Measurements from ENCODE around the gene ANKUB1.
"Not testable (repeated sequence)": the region's sequence is repeated elsewhere in the genome, so short reads cannot be mapped to it uniquely, and the experiment has no call there.

The ANKUB1 gene

DNA sequence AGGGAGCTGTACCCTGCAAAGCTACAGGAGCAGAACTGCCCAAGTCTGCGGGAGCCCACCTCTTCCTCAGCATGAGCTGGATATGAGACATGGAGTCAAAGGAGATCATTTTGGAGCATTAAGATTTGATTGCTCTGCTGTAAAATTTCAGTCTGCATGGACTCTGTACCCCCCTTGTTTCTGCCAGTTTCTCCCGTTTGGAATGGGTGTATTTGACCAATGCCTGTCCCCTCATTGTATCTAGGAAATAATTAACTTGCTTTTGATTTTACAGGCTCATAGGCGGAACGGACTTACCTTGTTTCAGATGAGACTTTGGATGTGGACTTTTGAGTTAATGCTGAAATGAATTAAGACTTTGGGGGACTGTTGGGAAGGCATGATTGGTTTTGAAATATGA lies 39.0 kb upstream of the ANKUB1 start:
- H3K4me3 ChIP-seq (ENCODE audit: low read depth, low read length) = no peak overlapping the region
- DNase-seq = no peak
- H3K27me3 ChIP-seq (replicated peaks) = no peaks in the 10 kb centered on the region
- H3K36me3 ChIP-seq (replicated peaks) = no peaks in the 10 kb centered on the region
- no peak overlapping the region for H3K27ac ChIP-seq
- TF ChIP-seq, protein P1, sequence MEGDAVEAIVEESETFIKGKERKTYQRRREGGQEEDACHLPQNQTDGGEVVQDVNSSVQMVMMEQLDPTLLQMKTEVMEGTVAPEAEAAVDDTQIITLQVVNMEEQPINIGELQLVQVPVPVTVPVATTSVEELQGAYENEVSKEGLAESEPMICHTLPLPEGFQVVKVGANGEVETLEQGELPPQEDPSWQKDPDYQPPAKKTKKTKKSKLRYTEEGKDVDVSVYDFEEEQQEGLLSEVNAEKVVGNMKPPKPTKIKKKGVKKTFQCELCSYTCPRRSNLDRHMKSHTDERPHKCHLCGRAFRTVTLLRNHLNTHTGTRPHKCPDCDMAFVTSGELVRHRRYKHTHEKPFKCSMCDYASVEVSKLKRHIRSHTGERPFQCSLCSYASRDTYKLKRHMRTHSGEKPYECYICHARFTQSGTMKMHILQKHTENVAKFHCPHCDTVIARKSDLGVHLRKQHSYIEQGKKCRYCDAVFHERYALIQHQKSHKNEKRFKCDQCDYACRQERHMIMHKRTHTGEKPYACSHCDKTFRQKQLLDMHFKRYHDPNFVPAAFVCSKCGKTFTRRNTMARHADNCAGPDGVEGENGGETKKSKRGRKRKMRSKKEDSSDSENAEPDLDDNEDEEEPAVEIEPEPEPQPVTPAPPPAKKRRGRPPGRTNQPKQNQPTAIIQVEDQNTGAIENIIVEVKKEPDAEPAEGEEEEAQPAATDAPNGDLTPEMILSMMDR (IDR thresholded peaks at IDR 0.05; ENCODE audit: low read depth, low read length, missing control alignments) = no peak
- in situ Hi-C loops (cut with HindIII; ENCODE audit: low pct_ligation_motif_present, low sequenced_read_pairs) = no loop called here

DNA sequence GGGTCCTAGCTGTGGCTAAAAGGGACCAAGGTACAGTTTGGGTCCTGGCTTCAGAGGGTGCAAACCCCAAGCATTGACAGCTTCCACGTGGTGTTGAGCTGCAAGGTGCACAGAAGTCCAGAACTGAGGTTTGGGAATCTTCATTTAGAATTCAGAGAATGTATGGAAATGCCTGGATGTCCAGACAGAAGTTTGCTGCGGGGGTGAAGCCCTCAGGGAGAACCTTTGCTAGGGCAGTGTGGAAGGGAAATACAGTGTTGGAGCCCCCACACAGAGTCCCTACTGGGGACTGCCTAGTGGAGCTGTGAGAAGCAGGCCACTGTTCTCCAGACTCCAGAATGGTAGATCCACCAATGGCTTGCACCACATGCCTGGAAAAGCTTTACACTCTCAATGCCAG lies 38.5 kb upstream of the ANKUB1 start:
- DNase-seq = no peak
- H3K27ac ChIP-seq = no peak overlapping the region
- H3K4me3 ChIP-seq (ENCODE audit: low read depth, low read length) = no peak overlapping the region
- TF ChIP-seq, protein P1 (IDR thresholded peaks at IDR 0.05; ENCODE audit: low read depth, low read length, missing control alignments) = no peak
- no peaks in the 10 kb centered on the region for H3K36me3 ChIP-seq (replicated peaks)
- no peaks in the 10 kb centered on the region for H3K27me3 ChIP-seq (replicated peaks)
- in situ Hi-C loops (cut with HindIII; ENCODE audit: low pct_ligation_motif_present, low sequenced_read_pairs) = no loop called here

DNA sequence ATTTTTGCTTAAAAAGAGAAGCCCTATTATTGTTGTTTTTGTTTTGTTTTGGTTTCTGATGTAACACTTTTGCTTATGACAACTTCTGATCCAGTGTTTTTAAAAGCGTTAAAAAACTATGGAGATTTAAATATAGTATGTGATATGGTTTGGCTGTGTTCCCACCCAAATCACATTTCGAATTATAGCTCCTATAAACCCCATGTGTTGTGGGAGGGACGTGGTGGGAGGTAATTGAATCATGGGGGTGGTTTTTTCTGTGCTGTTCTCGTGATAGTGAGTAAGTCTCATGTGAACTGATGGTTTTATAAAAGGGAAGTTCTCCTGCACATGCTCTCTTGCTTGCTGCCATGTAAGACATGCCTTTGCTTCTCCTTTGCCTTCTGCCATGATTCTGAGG lies 37.3 kb upstream of the ANKUB1 start:
- H3K27me3 ChIP-seq (replicated peaks); in situ Hi-C loops (cut with HindIII; ENCODE audit: low pct_ligation_motif_present, low sequenced_read_pairs); DNase-seq; H3K36me3 ChIP-seq (replicated peaks); H3K27ac ChIP-seq; H3K4me3 ChIP-seq (ENCODE audit: low read depth, low read length): not testable (repeated sequence)

DNA sequence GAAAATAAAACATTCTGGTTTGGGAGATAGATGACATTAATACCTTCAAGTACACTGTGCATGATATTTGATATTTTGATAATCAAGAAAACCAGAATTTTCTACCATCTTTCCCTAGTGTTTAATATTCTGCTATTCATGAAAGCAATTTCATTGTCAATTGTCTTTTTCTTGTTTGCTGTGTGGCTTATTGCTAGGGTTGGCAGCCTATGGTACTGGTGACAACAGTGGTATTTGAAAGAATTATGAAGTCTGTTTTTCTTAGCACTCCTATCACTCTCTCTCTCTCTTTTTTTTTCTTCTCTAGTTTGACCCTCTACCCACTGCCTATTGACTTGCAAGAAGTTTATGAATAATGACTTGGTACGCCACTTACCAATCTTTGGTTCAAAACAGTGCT lies 36.0 kb upstream of the ANKUB1 start:
- DNase-seq = no peak
- no peaks in the 10 kb centered on the region for H3K36me3 ChIP-seq (replicated peaks)
- in situ Hi-C loops (cut with HindIII; ENCODE audit: low pct_ligation_motif_present, low sequenced_read_pairs) = no loop called here
- TF ChIP-seq, protein P1 (IDR thresholded peaks at IDR 0.05; ENCODE audit: low read depth, low read length, missing control alignments) = no peak
- no peak overlapping the region for H3K4me3 ChIP-seq (ENCODE audit: low read depth, low read length)
- H3K27ac ChIP-seq = no peak overlapping the region
- H3K27me3 ChIP-seq (replicated peaks) = no peaks in the 10 kb centered on the region

DNA sequence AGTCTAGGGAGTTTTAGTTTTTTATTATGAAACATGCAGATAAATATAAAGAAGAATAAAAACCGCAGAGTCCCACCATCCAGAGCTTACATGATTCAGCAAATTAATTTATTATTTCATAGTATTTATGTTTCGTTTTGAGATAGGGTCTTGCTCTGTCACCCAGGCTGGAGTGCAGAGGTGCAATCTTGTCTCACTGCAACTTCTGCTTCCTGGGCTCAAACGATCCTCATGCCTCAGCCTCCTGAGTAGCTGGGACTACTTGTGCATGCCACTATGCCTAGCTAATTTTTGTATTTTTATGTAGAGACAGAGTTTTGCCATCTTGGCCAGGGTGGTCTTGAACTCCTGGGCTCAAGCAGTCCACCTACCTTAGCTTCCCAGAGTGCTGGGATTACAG lies 34.3 kb upstream of the ANKUB1 start:
- Histone ChIP-seq H3K36me3 (replicated peaks) (no peaks in the 10 kb centered on the region), H3K27me3 (replicated peaks) (no peaks in the 10 kb centered on the region), H3K4me3 (ENCODE audit: low read depth, low read length) (no peak overlapping the region), H3K27ac (no peak overlapping the region)
- in situ Hi-C loops (cut with HindIII; ENCODE audit: low pct_ligation_motif_present, low sequenced_read_pairs) = no loop called here
- TF ChIP-seq, protein P1 (IDR thresholded peaks at IDR 0.05; ENCODE audit: low read depth, low read length, missing control alignments) = no peak
- no peak for DNase-seq

DNA sequence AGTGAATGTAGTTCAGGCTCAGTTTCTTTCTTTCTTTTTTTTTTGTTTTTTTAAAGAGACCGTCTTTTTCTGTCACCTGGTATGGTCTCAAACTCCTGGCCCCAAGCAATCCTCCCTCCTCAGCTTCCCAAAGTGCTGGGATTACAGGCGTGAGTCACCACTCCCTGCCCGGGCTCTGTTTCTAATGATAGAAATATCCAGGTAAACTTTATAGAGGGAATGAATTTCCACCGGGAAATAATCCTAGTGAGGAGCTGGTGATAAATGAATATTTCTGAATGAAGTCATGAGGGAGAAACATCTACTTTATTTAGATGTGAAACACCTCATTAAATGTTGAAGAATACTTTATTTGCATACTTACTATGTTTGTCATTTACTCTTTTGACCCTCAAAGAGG lies 27.8 kb upstream of the ANKUB1 start:
- no peak overlapping the region for H3K27ac ChIP-seq
- no peak for DNase-seq
- H3K36me3 ChIP-seq (replicated peaks) = no peaks in the 10 kb centered on the region
- no peaks in the 10 kb centered on the region for H3K27me3 ChIP-seq (replicated peaks)
- in situ Hi-C loops (cut with HindIII; ENCODE audit: low pct_ligation_motif_present, low sequenced_read_pairs) = no loop called here
- TF ChIP-seq, protein P1 (IDR thresholded peaks at IDR 0.05; ENCODE audit: low read depth, low read length, missing control alignments) = no peak
- no peak overlapping the region for H3K4me3 ChIP-seq (ENCODE audit: low read depth, low read length)
